ENCODE data around the gene DPP9.
"Not testable (repeated sequence)": the region's sequence is repeated elsewhere in the genome, so short reads cannot be mapped to it uniquely, and the experiment has no call there.

The DPP9 gene

GRCh38 chr19:4687396-4687795 lies 36.2 kb downstream of the DPP9 start:
- DNase-seq (ENCODE audit: low read depth), result no peak

- DNase-seq (ENCODE audit: low read depth), result no peak
Observed at GRCh38 chr19:4686700-4687099, 36.9 kb downstream of the DPP9 start.

GRCh38 chr19:4684312-4685095 lies 39.1 kb downstream of the DPP9 start:
- peak; percentile 0 for DNase-seq (ENCODE audit: low read depth)

GRCh38 chr19:4682417-4683200 lies 41.0 kb downstream of the DPP9 start:
- DNase-seq (ENCODE audit: low read depth), result no peak

GRCh38 chr19:4680021-4680420 lies 43.6 kb downstream of the DPP9 start:
- not testable (repeated sequence) for DNase-seq (ENCODE audit: low read depth)

- peak; percentile 55 for DNase-seq (ENCODE audit: low read depth)
Observed at GRCh38 chr19:4678881-4679790, 44.5 kb downstream of the DPP9 start.

GRCh38 chr19:4676955-4677731 lies 46.5 kb downstream of the DPP9 start:
- peak; percentile 68 for DNase-seq (ENCODE audit: low read depth)

GRCh38 chr19:4675346-4675745 lies 48.3 kb downstream of the DPP9 start:
- DNase-seq (ENCODE audit: low read depth), result no peak

GRCh38 chr19:4673726-4674125 lies 49.9 kb downstream of the DPP9 start:
- no peak for DNase-seq (ENCODE audit: low read depth)

GRCh38 chr19:4673216-4673615 lies 50.4 kb downstream of the DPP9 start:
- no peak for DNase-seq (ENCODE audit: low read depth)

GRCh38 chr19:4671185-4671851 lies 52.3 kb downstream of the DPP9 start:
- no peak for DNase-seq (ENCODE audit: low read depth)

GRCh38 chr19:4669723-4670480 lies 53.7 kb downstream of the DPP9 start, which contains the start of gene MYDGF:
MYDGF (minus strand) TSS chr19:4670342; CDS start chr19:4670334, 8 bp downstream.
- peak; percentile 93 for DNase-seq (ENCODE audit: low read depth)

GRCh38 chr19:4664642-4665041 lies 59.0 kb downstream of the DPP9 start:
- no peak for DNase-seq (ENCODE audit: low read depth)

GRCh38 chr19:4662812-4663211 lies 60.8 kb downstream of the DPP9 start:
- no peak for DNase-seq (ENCODE audit: low read depth)

- DNase-seq (ENCODE audit: low read depth), result no peak
Observed at GRCh38 chr19:4662020-4662695, 61.5 kb downstream of the DPP9 start.

GRCh38 chr19:4660993-4661392 lies 62.6 kb downstream of the DPP9 start:
- DNase-seq (ENCODE audit: low read depth), result no peak

- DNase-seq (ENCODE audit: low read depth), result peak; percentile 39
Observed at GRCh38 chr19:4660181-4660791, 63.4 kb downstream of the DPP9 start.

GRCh38 chr19:4657835-4658234 lies 65.8 kb downstream of the DPP9 start:
- DNase-seq (ENCODE audit: low read depth), result no peak

- no peak for DNase-seq (ENCODE audit: low read depth)
Observed at GRCh38 chr19:4657262-4657661, 66.4 kb downstream of the DPP9 start.

Data from ELR (cell line).